HCT116 (cell line): ENCODE results near the gene PPP2R5A. TPM values are rescaled to one million over a fixed set of nuclear protein-coding genes. Genes with fewer than 3 reads are reported as not detected.
A peak's percentile ranks its signal among the peaks of the same experiment; 100 is the strongest.

ENCODE experiments used
- ATAC-seq: fragments of 200-7000 bp; cut with Tn5 transposase; 2 replicates; pipeline ENCODE4 v1.9.1; 2020; ENCODE audit warnings: mild to moderate bottlenecking, moderate library complexity
- BruUV-seq: library from RNA; stranded (reverse); fragments of 400-500 nt; replicated peaks from 2 replicates; lab custom pipeline; 2021; lab: Mats Ljungman, UMichigan
- CTCF ChIA-PET: fragments of 300-600 bp; sonication (Branson Sonifier 250); formaldehyde crosslinking; loops from one replicate; lab custom pipeline; 2021; ENCODE audit warnings: antibody characterized with exemption; lab: Charles Lee
- POLR2A ChIA-PET: fragments of 300-600, 350-600 bp; sonication (Branson Sonifier 250); formaldehyde crosslinking; loops from one replicate; lab custom pipeline; 2021; ENCODE audit warnings: antibody characterized with exemption; lab: Charles Lee
- RAD21 ChIA-PET, 2 experiments: fragments of 300-600 bp; sonication (Branson Sonifier 250); formaldehyde crosslinking; loops; one replicate each; lab custom pipeline; 2023; ENCODE audit warnings: low total read pairs in 2 of 2; ENCODE audit not compliant: uncharacterized antibody in 2 of 2, unreplicated experiment in 2 of 2, low non-redundant PET in 1 of 2; lab: Charles Lee
- DNase-seq: peaks from one replicate; pipeline ENCODE4 v3.0.0-alpha.2; 2010; ENCODE audit warnings: low read depth, low spot score
- H2AFZ ChIP-seq: fragments of 200-600 bp; shearing (Covaris generic), sonication (generic); 2 replicates; pipeline ENCODE4 v1.6.1; 2017; ENCODE audit warnings: low read depth, mixed run types, mixed read lengths, antibody characterized with exemption, low read length; ENCODE audit not compliant: poor library complexity, severe bottlenecking
- H3K27ac ChIP-seq: 2 replicates; pipeline ENCODE4 v1.5.1; 2012; ENCODE audit warnings: low read depth, low read length
- H3K27me3 ChIP-seq: fragments of 200-600 bp; sonication (generic); 2 replicates; pipeline ENCODE4 v1.6.1; 2016; ENCODE audit warnings: mixed run types, low read length, mixed read lengths; ENCODE audit not compliant: insufficient read depth
- H3K36me3 ChIP-seq, 2 experiments: fragments of 200-500 bp in 1 of 2; fragments of 200-600 bp in 1 of 2; sonication (Bioruptor generic) in 1 of 2; sonication (generic) in 1 of 2; 2 replicates each; pipeline versions ENCODE4 v1.5.1 to v1.6.1; 2014 to 2016; ENCODE audit warnings: low read length in 2 of 2, inconsistent platforms in 1 of 2, mixed read lengths in 1 of 2, mixed run types in 1 of 2; ENCODE audit not compliant: insufficient read depth in 2 of 2, control insufficient read depth in 1 of 2
- H3K4me1 ChIP-seq, 2 experiments: fragments of 200-600 bp in 1 of 2; sonication (generic) in 1 of 2; 2 replicates each; pipeline versions ENCODE4 v1.5.1 to v1.6.1; 2012 to 2017; ENCODE audit warnings: low read length in 2 of 2, inconsistent platforms in 1 of 2, mild to moderate bottlenecking in 1 of 2, mixed read lengths in 1 of 2, mixed run types in 1 of 2, moderate library complexity in 1 of 2; ENCODE audit not compliant: insufficient read depth in 2 of 2, control insufficient read depth in 1 of 2
- H3K4me2 ChIP-seq: fragments of 200-600 bp; sonication (generic); 2 replicates; pipeline ENCODE4 v1.6.1; 2017; ENCODE audit warnings: mixed run types, low read length, mixed read lengths
- H3K4me3 ChIP-seq, 2 experiments: fragments of 200-600 bp in 1 of 2; sonication (generic) in 1 of 2; replicated peaks in 1 of 2; 2 replicates each; pipeline ENCODE4 v1.5.1; 2011 to 2016; ENCODE audit warnings: low read length in 2 of 2, control low read depth in 1 of 2, low read depth in 1 of 2, mild to moderate bottlenecking in 1 of 2, mixed read lengths in 1 of 2, mixed run types in 1 of 2
- H3K79me2 ChIP-seq: fragments of 200-600 bp; sonication (generic); 2 replicates; pipeline ENCODE4 v1.6.1; 2017; ENCODE audit warnings: mild to moderate bottlenecking, mixed run types, low read length, moderate library complexity, mixed read lengths; ENCODE audit not compliant: insufficient read depth
- H3K9ac ChIP-seq: fragments of 200-600 bp; sonication (generic); 2 replicates; pipeline ENCODE4 v1.6.1; 2016; ENCODE audit warnings: low read length, mixed read lengths
- H3K9me2 ChIP-seq: fragments of 200-600 bp; sonication (generic), shearing (Covaris generic); 2 replicates; pipeline ENCODE4 v1.6.1; 2017; ENCODE audit warnings: mixed run types, mild to moderate bottlenecking, moderate library complexity; ENCODE audit not compliant: insufficient read depth
- H3K9me3 ChIP-seq, 2 experiments: fragments of 200-500 bp in 1 of 2; fragments of 200-600 bp in 1 of 2; sonication (Bioruptor generic) in 1 of 2; sonication (generic) in 1 of 2; 2 replicates each; pipeline ENCODE4 v1.6.1; 2014 to 2017; ENCODE audit warnings: low read length in 2 of 2, mixed read lengths in 2 of 2, inconsistent platforms in 1 of 2, low read depth in 1 of 2, mild to moderate bottlenecking in 1 of 2, mixed run types in 1 of 2, moderate library complexity in 1 of 2; ENCODE audit not compliant: control insufficient read depth in 1 of 2, insufficient read depth in 1 of 2
- H4K20me1 ChIP-seq: fragments of 200-600 bp; sonication (generic), shearing (Covaris generic); 2 replicates; pipeline ENCODE4 v1.6.1; 2017; ENCODE audit warnings: mixed run types, mild to moderate bottlenecking, moderate library complexity; ENCODE audit not compliant: insufficient read depth
- CBX3 ChIP-seq: IDR thresholded peaks from 2 replicates; pipeline ENCODE4 v1.6.1; 2012; ENCODE audit warnings: low read depth
- EZH2 ChIP-seq: fragments of 200-600 bp; sonication (generic); IDR thresholded peaks from 2 replicates; pipeline ENCODE4 v1.6.1; 2017; ENCODE audit warnings: antibody characterized with exemption, mixed run types
- EZH2phosphoT487 ChIP-seq: fragments of 200-600 bp; IDR thresholded peaks from 2 replicates; pipeline ENCODE4 v1.6.1; 2018; ENCODE audit warnings: antibody characterized with exemption, borderline replicate concordance
- FOSL1 ChIP-seq: IDR thresholded peaks from 2 replicates; pipeline ENCODE4 v1.6.1; 2012; ENCODE audit warnings: low read depth
- JUND ChIP-seq: IDR thresholded peaks from 2 replicates; pipeline ENCODE4 v1.6.1; 2012
- POLR2A ChIP-seq: IDR thresholded peaks from 2 replicates; pipeline ENCODE4 v1.7.0; 2011; ENCODE audit warnings: borderline replicate concordance; ENCODE audit not compliant: insufficient read depth, insufficient read length; ENCODE audit errors: extremely low read depth
- POLR2AphosphoS5 ChIP-seq: IDR thresholded peaks from 2 replicates; pipeline ENCODE4 v1.6.1; 2011; ENCODE audit warnings: mild to moderate bottlenecking, low read depth, low read length, moderate library complexity
- RAD21 ChIP-seq: IDR thresholded peaks from 2 replicates; pipeline ENCODE4 v1.6.1; 2012; ENCODE audit warnings: low read depth, mild to moderate bottlenecking
- SP1 ChIP-seq: IDR thresholded peaks from 2 replicates; pipeline ENCODE4 v1.6.1; 2012; ENCODE audit warnings: low read depth
- SRF ChIP-seq: IDR thresholded peaks from 2 replicates; pipeline ENCODE4 v1.6.1; 2012; ENCODE audit warnings: low read depth
- TCF7L2 ChIP-seq: IDR thresholded peaks from 2 replicates; pipeline ENCODE4 v1.7.0; 2011; ENCODE audit warnings: borderline replicate concordance, inconsistent platforms; ENCODE audit not compliant: insufficient read depth, insufficient read length; ENCODE audit errors: extremely low read depth
- YY1 ChIP-seq: IDR thresholded peaks from 2 replicates; pipeline ENCODE4 v1.6.1; 2011; ENCODE audit warnings: low read length, low read depth, moderate library complexity, mild to moderate bottlenecking; ENCODE audit not compliant: insufficient replicate concordance; ENCODE audit errors: extremely low read depth
- ZFX ChIP-seq: fragments of 450-650 bp; IDR thresholded peaks from 2 replicates; pipeline ENCODE4 v1.6.1; 2017
- ZNF274 ChIP-seq: fragments of 200-500 bp; sonication (Bioruptor generic); IDR thresholded peaks from 2 replicates; pipeline ENCODE4 v1.6.1; 2014; ENCODE audit warnings: mild to moderate bottlenecking, low read depth, low read length, inconsistent platforms
- intact Hi-C: fragments of 100-400 bp; cut with micrococcal nuclease; formaldehyde crosslinking; loops from 2 replicates; pipeline ENCODE4 v1.10.0; 2022
- total RNA-seq: library from RNA; stranded (reverse); gene quantifications from one replicate; pipeline ENCODE4 v1.2.1, GENCODE V29; 2021; ENCODE audit not compliant: unreplicated experiment
- TF ChIP-seq, protein P1 (sequence below), 3 experiments: fragments of 200-600 bp in 1 of 3; sonication (generic) in 1 of 3; IDR thresholded peaks in 2 of 3; conservative IDR thresholded peaks in 1 of 3; 2 replicates each; pipeline ENCODE4 v1.5.1; 2012 to 2017; ENCODE audit warnings: low read depth in 2 of 3, low read length in 2 of 3, antibody characterized with exemption in 1 of 3, borderline replicate concordance in 1 of 3, control low read depth in 1 of 3, mild to moderate bottlenecking in 1 of 3, mixed read lengths in 1 of 3, mixed run types in 1 of 3, moderate library complexity in 1 of 3; ENCODE audit not compliant: insufficient read depth in 1 of 3
- TF ChIP-seq, protein P2 (sequence below): IDR thresholded peaks from 2 replicates; pipeline ENCODE4 v1.6.1; 2012; ENCODE audit warnings: low read depth

PPP2R5A gene
- total RNA-seq, 1 experiment from 2014 or later, result 33.1 TPM

DNA sequence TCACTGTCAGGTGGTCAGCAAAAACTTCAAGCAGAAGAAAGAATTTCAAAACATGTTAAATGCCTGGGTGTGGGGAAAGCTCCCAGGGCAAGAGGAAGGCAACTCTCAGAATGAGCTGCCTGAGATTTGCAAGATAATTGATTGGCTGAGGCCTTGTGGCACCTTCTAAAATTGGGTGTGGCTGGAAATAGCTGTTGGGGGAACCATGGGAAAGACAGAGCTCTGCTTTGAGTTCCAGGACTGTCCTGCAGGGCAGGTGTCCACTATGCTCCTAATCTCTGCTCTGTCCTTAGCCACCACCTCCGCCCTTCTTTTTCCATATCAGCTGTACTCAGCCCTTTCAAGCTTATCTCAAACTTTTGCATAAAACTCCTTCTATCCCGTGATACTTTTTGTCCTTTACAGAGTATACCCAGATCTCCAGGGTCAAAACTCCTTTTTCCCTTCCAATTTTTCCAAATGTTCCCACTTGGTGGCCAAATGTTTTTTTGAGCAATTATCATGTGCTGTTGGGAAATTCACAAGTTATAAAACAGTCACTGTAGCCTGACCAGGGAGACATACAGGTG lies 23.8 kb upstream of the PPP2R5A start:
- Histone ChIP-seq H3K79me2 (no peaks in the 10 kb centered on the region), H3K9me2 (no peaks in the 10 kb centered on the region), H3K9ac (no peak overlapping the region), H3K9me3 (no peaks in the 10 kb centered on the region), H3K36me3 (no peaks in the 10 kb centered on the region), H3K4me1 (peaks cover 7 to 13% of the 10 kb centered on the region in 2 experiments; a peak in 3 of 4 replicates), H3K27ac (no peak overlapping the region), H4K20me1 (no peaks in the 10 kb centered on the region), H3K27me3 (no peaks in the 10 kb centered on the region), H2AFZ (no peak overlapping the region), H3K4me2 (peak overlapping the region; percentile 20; the same call in 1 of the 2 replicates), H3K4me3 (no peak overlapping the region)
- intact Hi-C loops, result no loop called here
- ATAC-seq (peak; percentile 70), DNase-seq (no peak)
- TF ChIP-seq JUND (no peak), EZH2 (no peak)
- TF ChIP-seq, protein P1, sequence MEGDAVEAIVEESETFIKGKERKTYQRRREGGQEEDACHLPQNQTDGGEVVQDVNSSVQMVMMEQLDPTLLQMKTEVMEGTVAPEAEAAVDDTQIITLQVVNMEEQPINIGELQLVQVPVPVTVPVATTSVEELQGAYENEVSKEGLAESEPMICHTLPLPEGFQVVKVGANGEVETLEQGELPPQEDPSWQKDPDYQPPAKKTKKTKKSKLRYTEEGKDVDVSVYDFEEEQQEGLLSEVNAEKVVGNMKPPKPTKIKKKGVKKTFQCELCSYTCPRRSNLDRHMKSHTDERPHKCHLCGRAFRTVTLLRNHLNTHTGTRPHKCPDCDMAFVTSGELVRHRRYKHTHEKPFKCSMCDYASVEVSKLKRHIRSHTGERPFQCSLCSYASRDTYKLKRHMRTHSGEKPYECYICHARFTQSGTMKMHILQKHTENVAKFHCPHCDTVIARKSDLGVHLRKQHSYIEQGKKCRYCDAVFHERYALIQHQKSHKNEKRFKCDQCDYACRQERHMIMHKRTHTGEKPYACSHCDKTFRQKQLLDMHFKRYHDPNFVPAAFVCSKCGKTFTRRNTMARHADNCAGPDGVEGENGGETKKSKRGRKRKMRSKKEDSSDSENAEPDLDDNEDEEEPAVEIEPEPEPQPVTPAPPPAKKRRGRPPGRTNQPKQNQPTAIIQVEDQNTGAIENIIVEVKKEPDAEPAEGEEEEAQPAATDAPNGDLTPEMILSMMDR (IDR thresholded peaks at IDR 0.05 in 2 of 3, conservative IDR thresholded peaks at IDR 0.05 in 1 of 3; ENCODE audit: borderline replicate concordance in 1 of 3, insufficient read depth in 1 of 3, low read depth in 2 of 3, low read length in 2 of 3), result peak in 2 of 3 experiments; percentile 8 to 25; a peak in 2 of 6 replicates
- ChIA-PET CTCF (interaction anchor here (1.0 kb wide), 1 partner anchor 190 kb away, joined by 3 read pairs; no protein-coding TSS in a partner anchor), POLR2A (interaction anchor here (0.9 kb wide), 1 partner anchor 23 kb away, joined by 4 read pairs; no protein-coding TSS in a partner anchor), RAD21 (no interaction called here)
- no TSS peak for BruUV-seq

DNA sequence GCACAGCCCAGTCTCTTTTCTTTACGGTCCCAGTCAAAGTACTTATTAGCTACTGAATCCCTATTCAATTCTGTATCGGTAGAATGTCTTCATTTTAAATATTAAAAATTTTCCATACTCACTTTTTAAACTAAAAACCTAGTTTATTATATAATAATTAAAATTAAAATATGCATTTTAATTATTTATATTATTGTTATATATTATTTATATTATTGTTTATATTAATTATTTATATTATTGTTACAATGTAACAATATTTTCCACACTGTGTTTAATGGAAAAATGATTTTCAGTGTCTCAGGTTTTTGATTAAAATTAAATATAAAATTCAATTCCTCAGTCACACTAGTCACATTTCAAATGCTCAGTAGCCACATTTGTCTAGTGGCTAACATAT lies 18.2 kb upstream of the PPP2R5A start:
- Histone ChIP-seq H3K36me3 (no peaks in the 10 kb centered on the region), H2AFZ (no peak overlapping the region), H3K9ac (no peak overlapping the region), H3K27ac (no peak overlapping the region), H3K4me1 (no peaks in the 10 kb centered on the region), H3K9me3 (no peaks in the 10 kb centered on the region), H3K4me3 (no peak overlapping the region), H3K27me3 (no peaks in the 10 kb centered on the region; the same call in 1 of the 2 replicates), H4K20me1 (no peaks in the 10 kb centered on the region; the same call in 1 of the 2 replicates), H3K79me2 (no peaks in the 10 kb centered on the region), H3K9me2 (no peaks in the 10 kb centered on the region), H3K4me2 (no peak overlapping the region)
- intact Hi-C loops, result no loop called here
- no TSS peak for BruUV-seq
- POLR2A ChIA-PET, result no interaction called here
- ATAC-seq, result no peak
- CTCF ChIA-PET, result no interaction called here
- RAD21 ChIA-PET, result no interaction called here
- DNase-seq, result no peak
- TF ChIP-seq EZH2phosphoT487, result no peak
- no peak for TF ChIP-seq FOSL1
- no peak for TF ChIP-seq POLR2AphosphoS5
- no peak for TF ChIP-seq YY1
- no peak for TF ChIP-seq SP1
- TF ChIP-seq POLR2A, result no peak
- TF ChIP-seq CBX3, result no peak
- TF ChIP-seq ZNF274, result no peak
- no peak for TF ChIP-seq ZFX
- no peak for TF ChIP-seq JUND
- TF ChIP-seq, protein P2, sequence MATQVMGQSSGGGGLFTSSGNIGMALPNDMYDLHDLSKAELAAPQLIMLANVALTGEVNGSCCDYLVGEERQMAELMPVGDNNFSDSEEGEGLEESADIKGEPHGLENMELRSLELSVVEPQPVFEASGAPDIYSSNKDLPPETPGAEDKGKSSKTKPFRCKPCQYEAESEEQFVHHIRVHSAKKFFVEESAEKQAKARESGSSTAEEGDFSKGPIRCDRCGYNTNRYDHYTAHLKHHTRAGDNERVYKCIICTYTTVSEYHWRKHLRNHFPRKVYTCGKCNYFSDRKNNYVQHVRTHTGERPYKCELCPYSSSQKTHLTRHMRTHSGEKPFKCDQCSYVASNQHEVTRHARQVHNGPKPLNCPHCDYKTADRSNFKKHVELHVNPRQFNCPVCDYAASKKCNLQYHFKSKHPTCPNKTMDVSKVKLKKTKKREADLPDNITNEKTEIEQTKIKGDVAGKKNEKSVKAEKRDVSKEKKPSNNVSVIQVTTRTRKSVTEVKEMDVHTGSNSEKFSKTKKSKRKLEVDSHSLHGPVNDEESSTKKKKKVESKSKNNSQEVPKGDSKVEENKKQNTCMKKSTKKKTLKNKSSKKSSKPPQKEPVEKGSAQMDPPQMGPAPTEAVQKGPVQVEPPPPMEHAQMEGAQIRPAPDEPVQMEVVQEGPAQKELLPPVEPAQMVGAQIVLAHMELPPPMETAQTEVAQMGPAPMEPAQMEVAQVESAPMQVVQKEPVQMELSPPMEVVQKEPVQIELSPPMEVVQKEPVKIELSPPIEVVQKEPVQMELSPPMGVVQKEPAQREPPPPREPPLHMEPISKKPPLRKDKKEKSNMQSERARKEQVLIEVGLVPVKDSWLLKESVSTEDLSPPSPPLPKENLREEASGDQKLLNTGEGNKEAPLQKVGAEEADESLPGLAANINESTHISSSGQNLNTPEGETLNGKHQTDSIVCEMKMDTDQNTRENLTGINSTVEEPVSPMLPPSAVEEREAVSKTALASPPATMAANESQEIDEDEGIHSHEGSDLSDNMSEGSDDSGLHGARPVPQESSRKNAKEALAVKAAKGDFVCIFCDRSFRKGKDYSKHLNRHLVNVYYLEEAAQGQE, result no peak
- no peak for TF ChIP-seq RAD21
- no peak for TF ChIP-seq TCF7L2
- TF ChIP-seq SRF, result no peak
